Tibial nerve (tissue), 4 donors: ENCODE data around the gene ZNF646.

Experiments
- CTCF ChIP-seq, 5 experiments: fragments of 200-600 bp in 3 of 5; fragments of 450-650 bp in 2 of 5; sonication (generic) in 3 of 5; IDR thresholded peaks; one replicate each; pipeline ENCODE4 v1.5.1; 2016 to 2019; ENCODE audit warnings: antibody characterized with exemption in 5 of 5, mild to moderate bottlenecking in 3 of 5, moderate library complexity in 2 of 5
- EP300 ChIP-seq, 2 donors: sonication (generic); formaldehyde crosslinking; IDR thresholded peaks; one replicate each; pipeline ENCODE4 v1.6.1; 2017; ENCODE audit warnings: antibody characterized with exemption in 2 of 2, mild to moderate bottlenecking in 1 of 2
- POLR2A ChIP-seq, 2 donors: fragments of 450-650 bp; IDR thresholded peaks; one replicate each; pipeline ENCODE4 v1.6.1; 2017; ENCODE audit warnings: antibody characterized with exemption in 2 of 2, mild to moderate bottlenecking in 2 of 2, moderate library complexity in 2 of 2

- no peak for TF ChIP-seq POLR2A (IDR thresholded peaks at IDR 0.05)
- no peak for TF ChIP-seq CTCF (IDR thresholded peaks at IDR 0.05)
- no peak for TF ChIP-seq EP300 (IDR thresholded peaks at IDR 0.05)
Observed at GRCh38 chr16:31061813-31062440, 12.3 kb upstream of the ZNF646 start.
